ENCODE results near the gene OR5A2.
A peak's percentile ranks its signal among the peaks of the same experiment; 100 is the strongest.
"Not testable (repeated sequence)": the region's sequence is repeated elsewhere in the genome, so short reads cannot be mapped to it uniquely, and the experiment has no call there.

Gene OR5A2

GRCh38 chr11:59426361-59427067, at the start of gene OR5A2:
Gene OR5A2 (minus strand): TSS chr11:59426413. CDS start chr11:59422953, 3,460 bp downstream.
- DNase-seq: no peak

GRCh38 chr11:59475176-59475575, 49.0 kb upstream of the OR5A2 start:
- DNase-seq: no peak

- DNase-seq: no peak
Observed at GRCh38 chr11:59473015-59473414, 46.8 kb upstream of the OR5A2 start, which contains the start of gene OR4D10. Gene OR4D10 (plus strand): TSS chr11:59473315. CDS start chr11:59477430, 4,115 bp downstream.

- no peak for DNase-seq
Observed at GRCh38 chr11:59463190-59463641, 37.0 kb upstream of the OR5A2 start.

- DNase-seq: no peak
Observed at GRCh38 chr11:59459916-59460315, 33.7 kb upstream of the OR5A2 start.

GRCh38 chr11:59456661-59457060, 30.4 kb upstream of the OR5A2 start, which contains the start of gene OR4D6:
Gene OR4D6 (plus strand): TSS chr11:59456961. CDS start chr11:59456961, 0 bp downstream.
- no peak for DNase-seq

GRCh38 chr11:59448484-59448883, 22.3 kb upstream of the OR5A2 start:
- no peak for DNase-seq

GRCh38 chr11:59445624-59446023, 19.4 kb upstream of the OR5A2 start:
- DNase-seq: not testable (repeated sequence)

GRCh38 chr11:59437770-59438169, 11.6 kb upstream of the OR5A2 start:
- DNase-seq: no peak

- DNase-seq: no peak
Observed at GRCh38 chr11:59436169-59436568, 10.0 kb upstream of the OR5A2 start, which contains the start of gene OR5A1. Gene OR5A1 (plus strand): TSS chr11:59436469. CDS start chr11:59443169, 6,700 bp downstream.

GRCh38 chr11:59429924-59430516, 3.8 kb upstream of the OR5A2 start:
- DNase-seq: peak; percentile 41

- no peak for DNase-seq
Observed at GRCh38 chr11:59427068-59427382, 812 bp upstream of the OR5A2 start.

GRCh38 chr11:59425131-59425530, 1.1 kb downstream of the OR5A2 start:
- no peak for DNase-seq

- DNase-seq: no peak
Observed at GRCh38 chr11:59423835-59424234, 2.4 kb downstream of the OR5A2 start.

- DNase-seq: no peak
Observed at GRCh38 chr11:59418156-59418555, 8.1 kb downstream of the OR5A2 start.

- no peak for DNase-seq
Observed at GRCh38 chr11:59417023-59417422, 9.2 kb downstream of the OR5A2 start.

GRCh38 chr11:59416613-59417012, 9.6 kb downstream of the OR5A2 start:
- DNase-seq: no peak

GRCh38 chr11:59415111-59415510, 11.1 kb downstream of the OR5A2 start:
- no peak for DNase-seq

GRCh38 chr11:59413646-59414045, 12.6 kb downstream of the OR5A2 start:
- DNase-seq: no peak

- no peak for DNase-seq
Observed at GRCh38 chr11:59403546-59403945, 22.7 kb downstream of the OR5A2 start.

GRCh38 chr11:59401262-59401552, 25.0 kb downstream of the OR5A2 start:
- DNase-seq: no peak

GRCh38 chr11:59400461-59401261, 25.6 kb downstream of the OR5A2 start:
- no peak for DNase-seq

- no peak for DNase-seq
Observed at GRCh38 chr11:59394186-59394585, 32.0 kb downstream of the OR5A2 start.

All from fibroblast of skin of right quadriceps (primary cell).